Neural cell (in vitro differentiated cells): Measurements from ENCODE around the gene CBFA2T2. TPM values are rescaled to one million over a fixed set of nuclear protein-coding genes. Genes with fewer than 3 reads are reported as not detected.

Experiments used
- H2AFZ ChIP-seq: fragments of 200-600, 300-800 bp; sonication (generic), shearing (Covaris generic); 2 replicates; pipeline ENCODE4 v1.6.0; 2014; ENCODE audit warnings: low read depth, mild to moderate bottlenecking, antibody characterized with exemption, low read length, moderate library complexity
- H3F3A ChIP-seq: fragments of 200-600 bp; shearing (Covaris generic); 2 replicates; pipeline ENCODE4 v1.6.1; 2016; ENCODE audit warnings: mild to moderate bottlenecking, moderate library complexity, mixed read lengths, antibody characterized with exemption, low read length; ENCODE audit not compliant: insufficient read depth, poor library complexity, severe bottlenecking
- H3K27ac ChIP-seq: fragments of 200-600, 300-800 bp; sonication (generic), shearing (Covaris generic); 2 replicates; pipeline ENCODE4 v1.5.1; 2014; ENCODE audit warnings: mild to moderate bottlenecking, low read length, moderate library complexity
- H3K27me3 ChIP-seq: fragments of 300-800, 200-600 bp; sonication (generic), shearing (Covaris generic); 2 replicates; pipeline ENCODE4 v1.6.0; 2014; ENCODE audit warnings: mild to moderate bottlenecking, low read depth, low read length, moderate library complexity; ENCODE audit not compliant: insufficient read depth
- H3K36me3 ChIP-seq: fragments of 300-800, 200-600 bp; sonication (generic), shearing (Covaris generic); 2 replicates; pipeline ENCODE4 v1.5.1; 2014; ENCODE audit warnings: mild to moderate bottlenecking, antibody characterized with exemption, low read length, moderate library complexity; ENCODE audit not compliant: insufficient read depth
- H3K4me2 ChIP-seq: fragments of 300-800, 200-600 bp; sonication (generic), shearing (Covaris generic); 2 replicates; pipeline ENCODE4 v1.6.0; 2014; ENCODE audit warnings: mild to moderate bottlenecking, low read length
- H3K4me3 ChIP-seq: fragments of 300-800, 200-600 bp; sonication (generic), shearing (Covaris generic); 2 replicates; pipeline ENCODE4 v1.5.1; 2014; ENCODE audit warnings: mild to moderate bottlenecking, low read length, moderate library complexity
- H3K79me2 ChIP-seq: fragments of 200-600 bp; shearing (Covaris generic); replicated peaks from 2 replicates; pipeline ENCODE4 v1.6.0; 2014; ENCODE audit warnings: mild to moderate bottlenecking, low read length, moderate library complexity; ENCODE audit not compliant: insufficient read depth
- H3K9ac ChIP-seq: fragments of 300-800, 200-600 bp; sonication (generic), shearing (Covaris generic); 2 replicates; pipeline ENCODE4 v1.6.1; 2016; ENCODE audit warnings: mild to moderate bottlenecking, low read length, mixed read lengths
- H3K9me2 ChIP-seq: fragments of 200-600 bp; shearing (Covaris generic); 2 replicates; pipeline ENCODE4 v1.6.1; 2016; ENCODE audit warnings: mild to moderate bottlenecking, low read length, mixed read lengths; ENCODE audit not compliant: insufficient read depth
- H3K9me3 ChIP-seq: fragments of 200-600, 300-800 bp; sonication (generic), shearing (Covaris generic); 2 replicates; pipeline ENCODE4 v1.6.1; 2016; ENCODE audit warnings: mild to moderate bottlenecking, mixed run types, low read length, moderate library complexity, mixed read lengths
- H4K20me1 ChIP-seq: fragments of 200-600 bp; shearing (Covaris generic); 2 replicates; pipeline ENCODE4 v1.6.1; 2016; ENCODE audit warnings: mild to moderate bottlenecking, mixed run types; ENCODE audit not compliant: insufficient read depth
- CTCF ChIP-seq: fragments of 450-650 bp; IDR thresholded peaks from 2 replicates; pipeline ENCODE4 v1.5.1; 2014; ENCODE audit warnings: antibody characterized with exemption, mild to moderate bottlenecking, moderate library complexity; ENCODE audit not compliant: poor library complexity, severe bottlenecking
- EP300 ChIP-seq: fragments of 450-650 bp; conservative IDR thresholded peaks from 2 replicates; pipeline ENCODE4 v1.6.1; 2014; ENCODE audit warnings: antibody characterized with exemption, mild to moderate bottlenecking, moderate library complexity; ENCODE audit not compliant: poor library complexity, severe bottlenecking
- EZH2 ChIP-seq: fragments of 200-600, 300-800 bp; shearing (Covaris generic), sonication (generic); IDR thresholded peaks from 2 replicates; pipeline ENCODE4 v1.6.1; 2014; ENCODE audit warnings: antibody characterized with exemption, low read length, borderline replicate concordance, mild to moderate bottlenecking; ENCODE audit not compliant: insufficient read depth, poor library complexity, severe bottlenecking
- MXI1 ChIP-seq: fragments of 450-650 bp; conservative IDR thresholded peaks from 2 replicates; pipeline ENCODE4 v1.6.1; 2014; ENCODE audit warnings: antibody characterized with exemption, mild to moderate bottlenecking; ENCODE audit not compliant: poor library complexity, severe bottlenecking
- POLR2AphosphoS5 ChIP-seq: IDR thresholded peaks from 2 replicates; pipeline ENCODE4 v1.6.1; 2012
- RAD21 ChIP-seq: fragments of 450-650 bp; conservative IDR thresholded peaks from 2 replicates; pipeline ENCODE4 v1.6.1; 2014; ENCODE audit warnings: antibody characterized with exemption, mild to moderate bottlenecking, moderate library complexity
- REST ChIP-seq: IDR thresholded peaks from 2 replicates; pipeline ENCODE4 v1.6.1; 2012; ENCODE audit warnings: borderline replicate concordance
- SMC3 ChIP-seq: fragments of 450-650 bp; conservative IDR thresholded peaks from 2 replicates; pipeline ENCODE4 v1.6.1; 2014; ENCODE audit warnings: antibody characterized with exemption, mild to moderate bottlenecking, moderate library complexity; ENCODE audit not compliant: poor library complexity
- TAF1 ChIP-seq: IDR thresholded peaks from 2 replicates; pipeline ENCODE4 v1.6.1; 2012; ENCODE audit warnings: low read depth
- polyA plus RNA-seq: library from polyadenylated mRNA; depleted of rRNA; stranded (reverse); fragments of >200 nt; gene quantifications from 2 replicates; pipeline ENCODE4 v1.2.3, GENCODE V29; 2014

CBFA2T2 gene
- polyA plus RNA-seq, 1 donor from 2014 or later, result 15.9 TPM

GRCh38 chr20:33518071-33518470, 28.2 kb downstream of the CBFA2T2 start:
- TF ChIP-seq POLR2AphosphoS5 (no peak), EZH2 (no peak), SMC3 (no peak), CTCF (no peak), MXI1 (no peak), RAD21 (no peak), REST (no peak), EP300 (no peak), TAF1 (no peak)
- H2AFZ ChIP-seq, result no peak overlapping the region
- H3K4me3 ChIP-seq, result no peak overlapping the region
- H3K9me2 ChIP-seq, result no peaks in the 10 kb centered on the region
- no peak overlapping the region for H3K4me2 ChIP-seq
- H3K36me3 ChIP-seq, result no peaks in the 10 kb centered on the region
- H3K9ac ChIP-seq, result no peak overlapping the region
- H3K79me2 ChIP-seq, result no peaks in the 10 kb centered on the region
- no peaks in the 10 kb centered on the region for H3K27me3 ChIP-seq
- H3F3A ChIP-seq, result no peaks in the 10 kb centered on the region
- H3K9me3 ChIP-seq, result no peaks in the 10 kb centered on the region
- H4K20me1 ChIP-seq, result no peaks in the 10 kb centered on the region
- H3K27ac ChIP-seq, result no peak overlapping the region

- Histone ChIP-seq H2AFZ (no peak overlapping the region), H3F3A (no peaks in the 10 kb centered on the region), H3K9me3 (no peaks in the 10 kb centered on the region), H4K20me1 (no peaks in the 10 kb centered on the region), H3K79me2 (no peaks in the 10 kb centered on the region), H3K9me2 (no peaks in the 10 kb centered on the region), H3K27ac (no peak overlapping the region), H3K9ac (no peak overlapping the region), H3K4me2 (no peak overlapping the region), H3K36me3 (no peaks in the 10 kb centered on the region), H3K27me3 (no peaks in the 10 kb centered on the region), H3K4me3 (no peak overlapping the region)
- TF ChIP-seq MXI1 (no peak), SMC3 (no peak), EZH2 (no peak)
Measured at GRCh38 chr20:33521461-33521860, 31.6 kb downstream of the CBFA2T2 start.
